MCF 10A (cell line): ENCODE measurements around the gene MYRF. TPM values are rescaled to one million over a fixed set of nuclear protein-coding genes. Genes with fewer than 3 reads are reported as not detected.

Experiments used
- BruUV-seq: library from RNA; stranded (reverse); fragments of 400-500 nt; replicated peaks from 2 replicates; lab custom pipeline; 2021; lab: Mats Ljungman, UMichigan
- CTCF ChIA-PET: fragments of 300-600 bp; sonication (Branson Sonifier 250); formaldehyde crosslinking; extraction: SDS; loops from one replicate; lab custom pipeline; 2021; ENCODE audit warnings: antibody characterized with exemption, inconsistent platforms; lab: Yijun Ruan, JAX
- POLR2A ChIA-PET: fragments of 300-600, 350-650 bp; sonication (Branson Sonifier 250); formaldehyde crosslinking; extraction: SDS; loops from one replicate; lab custom pipeline; 2020; ENCODE audit warnings: antibody characterized with exemption, inconsistent platforms; lab: Yijun Ruan, JAX
- DNase-seq: peaks from one replicate; pipeline ENCODE4 v3.0.0-alpha.2; 2018; ENCODE audit not compliant: unreplicated experiment
- H3K27ac Mint-ChIP-seq: one replicate; pipeline ENCODE4 v1.8.0; 2022; ENCODE audit warnings: mild to moderate bottlenecking, low read depth, mixed read lengths; ENCODE audit not compliant: unreplicated experiment
- H3K27me3 Mint-ChIP-seq: one replicate; pipeline ENCODE4 v1.8.0; 2022; ENCODE audit warnings: mixed read lengths; ENCODE audit not compliant: insufficient read depth, unreplicated experiment
- H3K36me3 Mint-ChIP-seq: one replicate; pipeline ENCODE4 v1.8.0; 2022; ENCODE audit warnings: mild to moderate bottlenecking, moderate library complexity, mixed read lengths; ENCODE audit not compliant: insufficient read depth, unreplicated experiment
- H3K4me1 Mint-ChIP-seq: one replicate; pipeline ENCODE4 v1.8.0; 2022; ENCODE audit warnings: mixed read lengths; ENCODE audit not compliant: insufficient read depth, unreplicated experiment
- H3K4me3 Mint-ChIP-seq: one replicate; pipeline ENCODE4 v1.8.0; 2022; ENCODE audit warnings: mild to moderate bottlenecking, moderate library complexity, mixed read lengths; ENCODE audit not compliant: unreplicated experiment
- H3K9me3 Mint-ChIP-seq: one replicate; pipeline ENCODE4 v1.8.0; 2022; ENCODE audit warnings: mixed read lengths; ENCODE audit not compliant: unreplicated experiment
- intact Hi-C: fragments of 100-400 bp; cut with micrococcal nuclease; formaldehyde crosslinking; loops from 2 replicates; pipeline ENCODE4 v1.14.1; 2022
- total RNA-seq: library from RNA; stranded (reverse); gene quantifications from 2 replicates; pipeline ENCODE4 v1.2.3, GENCODE V29; 2022
- TF ChIP-seq, protein P1 (sequence below): fragments of 200-600 bp; IDR thresholded peaks from one replicate; pipeline ENCODE4 v1.8.0; 2022; ENCODE audit warnings: antibody characterized with exemption, mild to moderate bottlenecking; ENCODE audit not compliant: unreplicated experiment

Gene MYRF
- total RNA-seq, 1 experiment from 2014 or later = 0.16 TPM

DNA sequence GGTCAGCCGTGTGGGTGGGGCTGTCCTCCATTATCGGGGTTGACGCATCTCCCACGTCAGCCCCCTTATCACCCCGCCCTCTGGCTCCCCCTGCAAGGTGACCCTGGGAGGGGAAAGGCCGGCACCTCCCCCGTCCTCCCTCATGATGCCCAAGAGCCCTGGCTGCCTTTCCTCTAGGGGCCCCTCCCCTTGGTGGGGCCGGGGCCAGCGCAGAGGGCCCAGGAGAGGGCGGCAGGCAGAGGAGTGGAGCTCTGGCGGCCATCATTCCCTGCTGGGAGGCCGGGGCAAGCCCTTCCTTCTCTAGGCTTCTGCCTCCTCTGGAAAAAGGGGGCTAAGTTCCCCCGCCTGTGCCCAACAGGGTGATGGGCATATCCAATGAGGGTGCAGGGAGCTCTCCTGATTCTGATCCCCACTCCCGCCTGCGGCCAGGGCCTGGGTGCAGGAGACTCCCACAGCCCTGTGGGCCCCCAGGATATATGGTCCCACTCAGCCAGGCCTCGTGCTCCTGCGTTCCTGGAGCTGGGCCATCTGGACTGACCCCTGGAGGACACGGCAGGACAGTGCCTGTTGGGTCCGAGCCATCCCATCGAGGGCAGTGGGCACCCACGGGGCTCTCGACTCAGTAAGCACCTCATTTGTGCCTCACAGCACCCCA lies 12.3 kb downstream of the MYRF start:
- TF ChIP-seq, protein P1, sequence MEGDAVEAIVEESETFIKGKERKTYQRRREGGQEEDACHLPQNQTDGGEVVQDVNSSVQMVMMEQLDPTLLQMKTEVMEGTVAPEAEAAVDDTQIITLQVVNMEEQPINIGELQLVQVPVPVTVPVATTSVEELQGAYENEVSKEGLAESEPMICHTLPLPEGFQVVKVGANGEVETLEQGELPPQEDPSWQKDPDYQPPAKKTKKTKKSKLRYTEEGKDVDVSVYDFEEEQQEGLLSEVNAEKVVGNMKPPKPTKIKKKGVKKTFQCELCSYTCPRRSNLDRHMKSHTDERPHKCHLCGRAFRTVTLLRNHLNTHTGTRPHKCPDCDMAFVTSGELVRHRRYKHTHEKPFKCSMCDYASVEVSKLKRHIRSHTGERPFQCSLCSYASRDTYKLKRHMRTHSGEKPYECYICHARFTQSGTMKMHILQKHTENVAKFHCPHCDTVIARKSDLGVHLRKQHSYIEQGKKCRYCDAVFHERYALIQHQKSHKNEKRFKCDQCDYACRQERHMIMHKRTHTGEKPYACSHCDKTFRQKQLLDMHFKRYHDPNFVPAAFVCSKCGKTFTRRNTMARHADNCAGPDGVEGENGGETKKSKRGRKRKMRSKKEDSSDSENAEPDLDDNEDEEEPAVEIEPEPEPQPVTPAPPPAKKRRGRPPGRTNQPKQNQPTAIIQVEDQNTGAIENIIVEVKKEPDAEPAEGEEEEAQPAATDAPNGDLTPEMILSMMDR = no peak
- peaks cover 5% of the 10 kb centered on the region for H3K4me1 Mint-ChIP-seq
- ChIA-PET CTCF (interaction anchor here (1.0 to 1.6 kb wide), 3 partner anchors 16 to 24 kb away, joined by 3 to 6 read pairs (median 5); no protein-coding TSS in a partner anchor), POLR2A (interaction anchor here (0.6 kb wide), 1 partner anchor 82 kb away, joined by 3 read pairs; no protein-coding TSS in a partner anchor)
- no peak overlapping the region for H3K27ac Mint-ChIP-seq
- intact Hi-C loops = no loop called here
- BruUV-seq = no TSS peak
- peaks cover 10% of the 10 kb centered on the region for H3K27me3 Mint-ChIP-seq
- H3K36me3 Mint-ChIP-seq = no peaks in the 10 kb centered on the region
- no peak for DNase-seq
- H3K4me3 Mint-ChIP-seq = no peak overlapping the region
- no peaks in the 10 kb centered on the region for H3K9me3 Mint-ChIP-seq

DNA sequence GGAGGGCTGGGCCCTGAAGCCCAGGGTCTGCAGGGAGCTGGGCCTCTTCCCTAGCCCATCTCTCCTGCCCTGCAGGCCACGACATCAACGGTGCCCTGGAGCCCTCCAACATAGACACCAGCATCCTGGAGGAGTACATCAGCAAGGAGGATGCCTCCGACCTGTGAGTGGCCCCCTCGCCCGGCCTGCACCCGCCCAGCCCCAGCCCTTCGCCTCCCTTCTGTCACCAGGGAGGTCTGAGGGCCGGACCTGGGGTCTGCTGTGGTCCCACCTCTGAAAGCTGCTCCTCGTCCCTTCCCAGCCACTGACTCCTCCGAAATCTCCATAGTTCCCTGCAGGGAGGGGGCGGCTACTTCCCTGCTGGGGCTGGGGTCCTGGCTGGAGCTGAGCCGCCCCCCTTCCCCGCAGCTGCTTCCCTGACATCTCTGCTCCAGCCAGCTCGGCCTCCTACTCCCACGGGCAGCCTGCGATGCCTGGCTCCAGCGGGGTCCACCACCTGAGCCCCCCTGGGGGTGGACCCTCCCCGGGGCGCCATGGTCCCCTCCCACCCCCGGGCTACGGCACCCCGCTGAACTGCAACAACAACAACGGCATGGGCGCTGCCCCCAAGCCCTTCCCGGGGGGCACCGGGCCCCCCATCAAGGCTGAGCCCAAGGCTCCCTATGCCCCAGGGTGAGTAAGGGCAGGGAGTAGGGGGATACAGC lies 13.3 kb downstream of the MYRF start:
- ChIA-PET CTCF (interaction anchor here (0.9 to 1.4 kb wide), 4 partner anchors 17 to 32 kb away, joined by 3 to 6 read pairs (median 3); no protein-coding TSS in a partner anchor), POLR2A (no interaction called here)
- no TSS peak for BruUV-seq
- no peak overlapping the region for H3K4me3 Mint-ChIP-seq
- TF ChIP-seq, protein P1 = no peak
- no peak overlapping the region for H3K27ac Mint-ChIP-seq
- no peaks in the 10 kb centered on the region for H3K36me3 Mint-ChIP-seq
- intact Hi-C loops = no loop called here
- H3K9me3 Mint-ChIP-seq = no peaks in the 10 kb centered on the region
- no peak for DNase-seq
- peaks cover 5% of the 10 kb centered on the region for H3K4me1 Mint-ChIP-seq
- peaks cover 10% of the 10 kb centered on the region for H3K27me3 Mint-ChIP-seq

DNA sequence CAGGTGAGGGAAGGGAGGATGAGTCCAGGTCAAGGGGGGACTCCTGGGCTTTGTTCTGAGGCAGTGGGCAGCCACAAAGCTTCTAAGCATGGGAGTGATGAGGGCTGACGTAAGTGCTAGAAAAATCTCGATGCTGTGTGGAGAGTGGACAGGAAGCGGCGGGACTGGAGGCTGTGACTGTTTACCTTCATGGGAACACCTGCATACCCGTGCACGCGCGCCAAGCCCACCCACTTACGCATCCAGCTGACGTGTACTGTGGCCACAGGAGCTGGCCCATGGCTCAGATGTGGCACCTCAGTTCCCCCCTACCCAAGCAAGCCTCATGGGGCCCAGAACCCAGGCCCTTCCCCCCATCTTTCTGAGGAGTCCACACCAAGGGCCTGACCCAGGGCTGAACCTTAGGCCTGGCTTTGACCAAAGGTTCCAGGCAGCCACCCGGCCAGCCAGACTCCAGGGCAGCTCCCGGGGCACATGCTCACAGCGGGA lies 14.0 kb downstream of the MYRF start:
- Mint-ChIP-seq H3K27me3 (peaks cover 10% of the 10 kb centered on the region), H3K27ac (no peak overlapping the region), H3K4me3 (no peak overlapping the region), H3K4me1 (peaks cover 5% of the 10 kb centered on the region), H3K9me3 (no peaks in the 10 kb centered on the region), H3K36me3 (no peaks in the 10 kb centered on the region)
- BruUV-seq = no TSS peak
- intact Hi-C loops = no loop called here
- POLR2A ChIA-PET = no interaction called here
- CTCF ChIA-PET = interaction anchor here (0.6 to 1.1 kb wide), 5 partner anchors 18 to 453 kb away, joined by 3 to 4 read pairs (median 3); no protein-coding TSS in a partner anchor
- TF ChIP-seq, protein P1 = no peak
- DNase-seq = no peak
